OCI-LY1 (cell line): ENCODE data around the gene TMEM243.
A peak's percentile ranks its signal among the peaks of the same experiment; 100 is the strongest.

Source experiments
- H2AFZ ChIP-seq: fragments of 200-600 bp; sonication (generic), shearing (Covaris generic); 2 replicates; pipeline ENCODE4 v1.6.0; 2014; ENCODE audit warnings: antibody characterized with exemption, mild to moderate bottlenecking, low read length
- H3F3A ChIP-seq: fragments of 200-600 bp; sonication (generic), shearing (Covaris generic); 2 replicates; pipeline ENCODE4 v1.6.0; 2014; ENCODE audit warnings: mild to moderate bottlenecking, antibody characterized with exemption, low read length, moderate library complexity; ENCODE audit not compliant: insufficient read depth
- H3K27ac ChIP-seq: fragments of 200-600 bp; sonication (generic); 2 replicates; pipeline ENCODE4 v1.5.1; 2014; ENCODE audit warnings: low read length, mixed run types, mild to moderate bottlenecking, low read depth; ENCODE audit not compliant: poor library complexity, severe bottlenecking
- H3K27me3 ChIP-seq: fragments of 200-600 bp; sonication (generic); 2 replicates; pipeline ENCODE4 v1.6.0; 2014; ENCODE audit warnings: antibody characterized with exemption, mild to moderate bottlenecking, low read length, moderate library complexity; ENCODE audit not compliant: insufficient read depth
- H3K36me3 ChIP-seq: fragments of 200-600 bp; sonication (generic); 2 replicates; pipeline ENCODE4 v1.6.1; 2014; ENCODE audit warnings: mild to moderate bottlenecking, antibody characterized with exemption, low read length, moderate library complexity, mixed read lengths; ENCODE audit not compliant: insufficient read depth
- H3K4me1 ChIP-seq: fragments of 200-600 bp; sonication (generic); 2 replicates; pipeline ENCODE4 v1.5.1; 2014; ENCODE audit warnings: mild to moderate bottlenecking, low read length, moderate library complexity; ENCODE audit not compliant: insufficient read depth, severe bottlenecking
- H3K4me2 ChIP-seq: fragments of 200-600 bp; sonication (generic), shearing (Covaris generic); 2 replicates; pipeline ENCODE4 v1.6.1; 2014; ENCODE audit warnings: low read length
- H3K4me3 ChIP-seq: fragments of 200-600 bp; sonication (generic); 2 replicates; pipeline ENCODE4 v1.5.1; 2014; ENCODE audit warnings: low read length, low read depth, mild to moderate bottlenecking, mixed read lengths; ENCODE audit not compliant: poor library complexity, severe bottlenecking
- H3K79me2 ChIP-seq: fragments of 200-600 bp; shearing (Covaris generic); 2 replicates; pipeline ENCODE4 v1.6.1; 2016; ENCODE audit warnings: mixed run types, low read length, mixed read lengths; ENCODE audit not compliant: insufficient read depth
- H3K9ac ChIP-seq: fragments of 200-600 bp; sonication (generic), shearing (Covaris generic); 2 replicates; pipeline ENCODE4 v1.6.1; 2014; ENCODE audit warnings: mild to moderate bottlenecking, low read length, mixed read lengths
- H3K9me2 ChIP-seq: fragments of 200-600 bp; sonication (generic), shearing (Covaris generic); 2 replicates; pipeline ENCODE4 v1.6.1; 2014; ENCODE audit warnings: low read depth, mild to moderate bottlenecking, low read length, mixed read lengths
- H3K9me3 ChIP-seq: fragments of 200-600 bp; shearing (Covaris generic); 2 replicates; pipeline ENCODE4 v1.6.1; 2014; ENCODE audit warnings: low read length, mixed read lengths
- H4K20me1 ChIP-seq: fragments of 200-600 bp; sonication (generic), shearing (Covaris generic); 2 replicates; pipeline ENCODE4 v1.6.0; 2016; ENCODE audit warnings: mild to moderate bottlenecking, low read length; ENCODE audit not compliant: insufficient read depth
- EZH2 ChIP-seq: fragments of 200-600 bp; sonication (generic), shearing (Covaris generic); IDR thresholded peaks from 2 replicates; pipeline ENCODE4 v1.8.0; 2017; ENCODE audit warnings: borderline replicate concordance, mixed run types, mild to moderate bottlenecking, antibody characterized with exemption, low read length, moderate library complexity, mixed read lengths
- TF ChIP-seq, protein P1 (sequence below): fragments of 200-600 bp; sonication (generic), shearing (Covaris generic); IDR thresholded peaks from 2 replicates; pipeline ENCODE4 v1.5.1; 2017; ENCODE audit warnings: mild to moderate bottlenecking, antibody characterized with exemption, low read length, moderate library complexity, mixed read lengths

TMEM243 gene

DNA sequence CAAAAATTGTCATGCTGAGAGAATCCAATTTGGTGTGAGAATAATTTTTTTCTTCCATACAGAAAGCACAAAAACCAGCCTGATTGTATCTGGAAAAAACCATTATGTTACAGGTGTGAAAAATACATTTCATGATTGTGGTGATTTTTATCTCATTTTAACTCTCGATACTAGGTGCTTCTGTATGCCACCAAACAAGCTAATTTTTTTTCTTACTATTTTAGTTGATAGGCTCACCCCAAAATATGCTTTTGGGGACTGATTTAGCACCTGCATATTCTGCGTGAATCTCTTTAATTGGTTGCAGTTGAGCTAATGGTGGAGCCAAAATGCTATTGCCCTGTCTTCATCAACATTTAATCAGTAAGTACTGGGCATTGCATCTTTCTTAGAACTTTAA is 65.4 kb downstream of the TMEM243 start:
- Histone ChIP-seq H3K9ac (peak overlapping the region; percentile 82), H3K4me1 (peaks cover 68% of the 10 kb centered on the region), H3K4me3 (peak overlapping the region; percentile 84), H3K9me3 (no peaks in the 10 kb centered on the region), H4K20me1 (peaks cover 4% of the 10 kb centered on the region; the same call in 1 of the 2 replicates), H3K4me2 (peak overlapping the region; percentile 80), H3K79me2 (peaks cover 66% of the 10 kb centered on the region), H3K9me2 (no peaks in the 10 kb centered on the region), H2AFZ (no peak overlapping the region), H3K27me3 (no peaks in the 10 kb centered on the region), H3F3A (peaks cover 3% of the 10 kb centered on the region; the same call in 1 of the 2 replicates), H3K27ac (peak overlapping the region; percentile 18), H3K36me3 (peaks cover 45% of the 10 kb centered on the region)
- no peak for TF ChIP-seq EZH2
- TF ChIP-seq, protein P1, sequence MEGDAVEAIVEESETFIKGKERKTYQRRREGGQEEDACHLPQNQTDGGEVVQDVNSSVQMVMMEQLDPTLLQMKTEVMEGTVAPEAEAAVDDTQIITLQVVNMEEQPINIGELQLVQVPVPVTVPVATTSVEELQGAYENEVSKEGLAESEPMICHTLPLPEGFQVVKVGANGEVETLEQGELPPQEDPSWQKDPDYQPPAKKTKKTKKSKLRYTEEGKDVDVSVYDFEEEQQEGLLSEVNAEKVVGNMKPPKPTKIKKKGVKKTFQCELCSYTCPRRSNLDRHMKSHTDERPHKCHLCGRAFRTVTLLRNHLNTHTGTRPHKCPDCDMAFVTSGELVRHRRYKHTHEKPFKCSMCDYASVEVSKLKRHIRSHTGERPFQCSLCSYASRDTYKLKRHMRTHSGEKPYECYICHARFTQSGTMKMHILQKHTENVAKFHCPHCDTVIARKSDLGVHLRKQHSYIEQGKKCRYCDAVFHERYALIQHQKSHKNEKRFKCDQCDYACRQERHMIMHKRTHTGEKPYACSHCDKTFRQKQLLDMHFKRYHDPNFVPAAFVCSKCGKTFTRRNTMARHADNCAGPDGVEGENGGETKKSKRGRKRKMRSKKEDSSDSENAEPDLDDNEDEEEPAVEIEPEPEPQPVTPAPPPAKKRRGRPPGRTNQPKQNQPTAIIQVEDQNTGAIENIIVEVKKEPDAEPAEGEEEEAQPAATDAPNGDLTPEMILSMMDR, result no peak

DNA sequence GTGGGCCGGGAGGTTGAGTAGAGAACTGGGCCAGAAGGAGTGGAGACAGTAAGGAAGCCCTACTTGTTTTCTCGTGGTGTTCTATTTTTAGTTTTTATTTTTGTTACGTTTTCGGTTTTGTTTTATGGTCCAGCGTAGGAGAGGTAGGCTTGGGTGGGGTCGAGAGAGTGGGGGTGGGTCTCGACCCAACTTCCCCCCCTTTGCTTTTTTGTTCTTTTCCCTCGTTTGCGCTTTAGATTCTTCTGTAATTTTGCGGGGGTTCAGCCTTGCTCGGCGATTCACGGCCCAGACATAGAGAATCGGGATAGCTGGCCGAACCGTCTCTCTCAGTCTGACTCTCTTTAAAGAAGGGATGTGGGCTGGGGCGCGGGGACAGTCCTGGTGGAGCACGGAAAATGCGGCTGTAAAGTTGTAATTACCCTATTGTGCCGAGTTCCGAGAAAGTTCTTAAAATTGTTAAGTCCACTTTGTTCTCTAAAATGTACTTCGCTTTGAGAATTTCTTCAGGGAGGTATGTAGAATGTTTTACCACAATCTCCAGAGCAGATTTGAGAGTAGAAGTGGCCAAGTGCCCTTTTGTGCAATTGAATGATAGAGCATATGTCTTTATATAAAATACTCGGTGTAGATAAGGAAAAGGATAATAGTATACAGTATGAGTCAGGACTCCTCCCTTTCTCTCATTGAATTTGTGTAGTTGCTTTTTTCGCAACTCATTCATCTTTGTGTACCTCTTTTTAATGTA is 66.5 kb downstream of the TMEM243 start:
- Histone ChIP-seq H3K27ac (peak overlapping the region; percentile 66), H4K20me1 (no peaks in the 10 kb centered on the region), H3K9me2 (no peaks in the 10 kb centered on the region), H3K36me3 (peaks cover 39% of the 10 kb centered on the region), H3K4me2 (peak overlapping the region; percentile 80), H3K4me3 (peak overlapping the region; percentile 84), H3K4me1 (peaks cover 57% of the 10 kb centered on the region), H2AFZ (no peak overlapping the region), H3K27me3 (no peaks in the 10 kb centered on the region), H3K9ac (peak overlapping the region; percentile 82), H3K79me2 (peaks cover 55% of the 10 kb centered on the region), H3F3A (no peaks in the 10 kb centered on the region; the same call in 1 of the 2 replicates), H3K9me3 (no peaks in the 10 kb centered on the region)
- TF ChIP-seq EZH2, result no peak
- TF ChIP-seq, protein P1, result no peak

DNA sequence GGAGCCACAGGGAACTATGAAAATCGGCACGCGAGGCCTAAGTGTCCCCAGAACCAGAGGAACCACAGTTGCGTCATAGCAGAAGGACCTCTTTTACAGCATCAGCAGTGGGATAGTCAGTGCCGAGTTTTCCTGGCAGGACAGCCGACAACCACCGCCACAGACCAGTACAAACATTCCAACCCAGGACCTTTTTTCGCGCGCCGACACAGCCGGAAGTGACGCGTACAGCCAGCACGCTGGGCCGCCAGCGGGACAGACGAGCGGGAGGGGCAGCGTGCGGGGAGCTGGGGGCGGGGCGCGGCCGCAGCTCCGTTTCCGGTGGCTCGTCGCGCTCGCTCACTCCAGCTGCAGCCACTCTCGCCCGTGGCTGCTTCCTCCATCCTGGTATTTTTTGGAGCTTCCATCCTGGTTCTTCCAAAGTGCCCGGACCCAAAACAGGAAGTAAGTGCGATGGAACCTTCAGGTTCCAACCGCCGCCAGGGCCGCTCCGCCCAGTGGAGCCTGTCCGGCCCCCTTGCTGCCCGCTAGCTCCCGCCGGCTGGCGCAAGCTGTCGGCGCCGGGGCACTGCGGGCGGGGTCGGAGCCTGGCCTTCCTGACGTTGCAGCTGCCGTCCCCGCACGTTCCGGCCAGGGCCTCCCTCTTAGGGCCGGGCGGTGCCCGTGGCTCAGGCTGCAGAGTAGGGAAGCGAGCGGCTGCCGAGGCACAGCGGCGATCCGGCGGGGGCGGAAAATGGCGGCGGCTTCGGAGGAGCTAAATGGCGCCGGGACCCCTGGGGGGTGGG is 67.2 kb downstream of the TMEM243 start, which contains the start of gene DMTF1:
DMTF1 (plus strand) TSS at position 342 of the 785 bp plus-strand sequence. CDS start 12,489 bp downstream, outside the sequence.
- Histone ChIP-seq H3K9me2 (no peaks in the 10 kb centered on the region), H3F3A (no peaks in the 10 kb centered on the region; the same call in 1 of the 2 replicates)

More for the DNA sequence above, 67.2 kb downstream of the TMEM243 start, which contains the start of gene DMTF1:
- TF ChIP-seq EZH2, result no peak
- TF ChIP-seq, protein P1, result no peak
- Histone ChIP-seq H3K9ac (peak within 1 kb of the TSS; percentile 82), H3K4me2 (peak within 1 kb of the TSS; percentile 80), H3K4me3 (peak within 1 kb of the TSS; percentile 84), H3K27ac (peak within 1 kb of the TSS; percentile 77), H3K9me3 (no peaks in the 10 kb centered on the region), H2AFZ (peak within 1 kb of the TSS; percentile 18; the same call in 1 of the 2 replicates), H3K27me3 (no peaks in the 10 kb centered on the region), H4K20me1 (no peaks in the 10 kb centered on the region), H3K36me3 (peaks cover 31% of the 10 kb centered on the region), H3K4me1 (peaks cover 49% of the 10 kb centered on the region), H3K79me2 (peaks cover 47% of the 10 kb centered on the region)
